ENCODE measurements around the gene BAZ2B. TPM values are rescaled to one million over a fixed set of nuclear protein-coding genes. Genes with fewer than 3 reads are reported as not detected.

The BAZ2B gene
- polyA plus RNA-seq, 1 of the 3 experiments (the other 2 are of a cell fraction): 10.2 TPM

- no peaks in the 10 kb centered on the region for H3K4me1 ChIP-seq (ENCODE audit: control insufficient read depth in 1 of 2, insufficient read depth in 2 of 2, low read depth in 1 of 2, low read length in 1 of 2)
- no peak for TF ChIP-seq SIN3A (IDR thresholded peaks at IDR 0.05; ENCODE audit: borderline replicate concordance, low read depth, low read length)
- no peak for TF ChIP-seq GABPA (IDR thresholded peaks at IDR 0.05; ENCODE audit: low read depth)
- no peak for TF ChIP-seq MAX (IDR thresholded peaks at IDR 0.05; ENCODE audit: low read depth)
- no peak for TF ChIP-seq NRF1 (IDR thresholded peaks at IDR 0.05; ENCODE audit: low read depth, low read length)
- no peak for TF ChIP-seq TCF12 (IDR thresholded peaks at IDR 0.05)
- TF ChIP-seq NFIC (IDR thresholded peaks at IDR 0.05; ENCODE audit: borderline replicate concordance): no peak
- TF ChIP-seq EP300 (IDR thresholded peaks at IDR 0.05; ENCODE audit: borderline replicate concordance in 1 of 2, low read depth in 1 of 2, low read length in 1 of 2): no peak
- no peak for TF ChIP-seq SMC3 (IDR thresholded peaks at IDR 0.05; ENCODE audit: low read depth, low read length)
- TF ChIP-seq USF1 (IDR thresholded peaks at IDR 0.05; ENCODE audit: borderline replicate concordance, low read depth): no peak
- TF ChIP-seq USF2 (IDR thresholded peaks at IDR 0.05; ENCODE audit: borderline replicate concordance, low read depth, low read length): no peak
- TF ChIP-seq MEF2A (IDR thresholded peaks at IDR 0.05; ENCODE audit: borderline replicate concordance, low read depth): no peak
- no peak for TF ChIP-seq ZBTB33 (IDR thresholded peaks at IDR 0.05; ENCODE audit: borderline replicate concordance, low read depth)
- no peak for TF ChIP-seq IRF3 (IDR thresholded peaks at IDR 0.05; ENCODE audit: low read depth, low read length)
- no peak for TF ChIP-seq FOXM1 (IDR thresholded peaks at IDR 0.05; ENCODE audit: low read depth)
- no peak for TF ChIP-seq YY1 (IDR thresholded peaks at IDR 0.05; ENCODE audit: low read depth)
- TF ChIP-seq MXI1 (IDR thresholded peaks at IDR 0.05; ENCODE audit: low read depth, low read length): no peak
- no peak for TF ChIP-seq REST (IDR thresholded peaks at IDR 0.05; ENCODE audit: low read depth, low read length)
- no peak overlapping the region for H3K4me2 ChIP-seq
- H4K20me1 ChIP-seq (ENCODE audit: insufficient read depth): no peaks in the 10 kb centered on the region
- H2AFZ ChIP-seq (ENCODE audit: low read depth): no peak overlapping the region
- no peak overlapping the region for H3K4me3 ChIP-seq (ENCODE audit: low read depth in 2 of 2, low read length in 1 of 2)
- no peak for DNase-seq
- H3F3A ChIP-seq (replicated peaks; ENCODE audit: insufficient read depth): no peaks in the 10 kb centered on the region
- 90% methylated on average over 2 of the region's 2 CpGs for WGBS (ENCODE audit: low lambda C conversion rate)
- no peaks in the 10 kb centered on the region for H3K79me2 ChIP-seq (ENCODE audit: insufficient read depth)
- ChIA-PET CTCF (no interaction called here), POLR2A (no interaction called here)
- no peaks in the 10 kb centered on the region for H3K9me2 ChIP-seq
- no peaks in the 10 kb centered on the region for H3K27me3 ChIP-seq (ENCODE audit: insufficient read depth)
- H3K36me3 ChIP-seq (replicated peaks in 1 of 2; ENCODE audit: control insufficient read depth in 1 of 2, insufficient read depth in 2 of 2, low read length in 1 of 2): peaks cover 22 to 24% of the 10 kb centered on the region in 2 experiments
- peaks cover 4% of the 10 kb centered on the region; the same call in 1 of the 2 replicates for H3K9me3 ChIP-seq
- no peak overlapping the region for H3K27ac ChIP-seq (ENCODE audit: low read depth in 2 of 2, low read length in 1 of 2)
- H3K9ac ChIP-seq: no peak overlapping the region
Observed at GRCh38 chr2:159362816-159363251, 253.5 kb downstream of the BAZ2B start.
